ENCODE measurements around the gene LRRC49. TPM values are rescaled to one million over a fixed set of nuclear protein-coding genes. Genes with fewer than 3 reads are reported as not detected.

The LRRC49 gene
- total RNA-seq, 1 donor from 2014 or later = not detected

GRCh38 chr15:71088155-71088554, 195.5 kb downstream of the LRRC49 start:
- intact Hi-C loops (cut with micrococcal nuclease) = no loop called here

DNA sequence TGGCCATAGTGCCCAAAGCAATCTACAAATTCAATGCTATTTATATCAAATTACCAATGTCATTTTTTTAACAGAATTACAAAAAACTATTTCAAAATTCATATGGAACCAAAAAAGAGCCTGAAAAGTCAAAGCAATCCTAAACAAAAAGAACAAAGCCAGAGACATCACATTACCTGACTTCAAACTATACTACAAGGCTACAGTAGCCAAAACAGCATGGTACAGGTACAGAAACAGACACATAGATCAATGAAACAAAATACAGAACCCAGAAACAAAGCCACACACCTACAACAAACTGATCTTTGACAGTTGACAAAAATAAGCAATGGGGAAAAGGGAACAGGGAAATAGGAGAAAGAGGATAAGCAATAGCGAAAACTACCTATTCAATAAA, 196.1 kb downstream of the LRRC49 start:
- intact Hi-C loops (cut with micrococcal nuclease) = no loop called here

DNA sequence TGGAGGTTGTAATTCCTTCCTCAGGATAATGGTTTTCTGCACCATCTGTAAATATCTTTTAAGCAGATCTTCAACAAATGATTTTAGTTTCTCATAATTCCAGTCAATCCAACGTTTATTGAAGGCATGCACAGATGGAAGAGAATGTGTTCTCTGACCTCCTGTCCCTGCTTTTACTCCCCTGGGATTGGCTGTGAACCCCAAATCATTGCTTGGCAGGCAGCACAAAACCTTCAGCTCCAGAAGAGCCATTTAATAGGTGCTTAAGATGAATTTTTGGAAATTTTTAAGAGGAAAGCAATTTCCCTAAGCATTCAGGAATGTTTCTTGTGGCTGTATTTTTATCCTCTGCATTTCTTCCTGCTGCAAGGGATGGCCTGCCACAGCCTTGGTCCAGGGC, 197.2 kb downstream of the LRRC49 start:
- intact Hi-C loops (cut with micrococcal nuclease) = no loop called here

GRCh38 chr15:71091601-71092000, 199.0 kb downstream of the LRRC49 start:
- intact Hi-C loops (cut with micrococcal nuclease) = no loop called here

GRCh38 chr15:71092056-71092600, 199.5 kb downstream of the LRRC49 start:
- intact Hi-C loops (cut with micrococcal nuclease) = no loop called here

GRCh38 chr15:71093054-71094024, 200.7 kb downstream of the LRRC49 start:
- intact Hi-C loops (cut with micrococcal nuclease) = no loop called here

DNA sequence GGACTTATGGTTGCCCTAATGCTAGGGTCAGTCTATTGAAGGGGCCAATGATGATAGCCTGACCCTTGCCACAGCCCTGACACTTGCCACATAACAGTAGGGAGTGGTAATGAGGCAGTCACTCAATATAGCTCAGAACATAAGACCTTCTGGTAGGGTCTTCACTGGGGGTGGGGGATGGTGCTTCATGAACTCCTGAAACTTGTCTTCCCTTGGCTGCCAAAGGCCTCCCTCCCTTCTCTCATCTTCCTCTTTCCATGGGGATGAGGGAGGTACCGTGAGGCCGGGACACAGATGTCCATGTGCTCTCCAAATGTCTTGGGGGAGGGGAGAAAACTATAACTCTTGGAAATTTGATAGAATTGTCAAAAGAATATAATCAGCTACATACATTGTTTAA, 201.5 kb downstream of the LRRC49 start:
- intact Hi-C loops (cut with micrococcal nuclease) = no loop called here

DNA sequence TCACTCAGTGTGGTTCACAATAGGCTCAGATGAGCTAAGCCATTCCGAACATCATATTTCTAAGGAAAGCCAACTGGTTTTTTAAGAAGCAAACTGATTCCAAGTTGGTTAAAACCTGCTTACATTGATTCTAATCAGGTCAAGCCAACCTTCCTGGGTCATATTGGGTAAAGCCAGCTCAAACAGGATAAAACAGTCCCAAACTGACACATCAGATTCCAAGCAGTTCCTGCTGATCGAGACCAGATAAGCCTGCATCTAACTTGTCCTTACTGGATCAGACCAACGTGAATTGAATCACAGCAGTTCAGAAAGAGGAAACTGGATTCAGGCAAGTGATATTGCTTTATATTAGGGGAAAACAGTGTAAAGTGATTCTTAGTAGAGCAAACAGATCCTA, 204.1 kb downstream of the LRRC49 start:
- intact Hi-C loops (cut with micrococcal nuclease) = no loop called here

GRCh38 chr15:71097890-71098289, 205.3 kb downstream of the LRRC49 start:
- intact Hi-C loops (cut with micrococcal nuclease) = no loop called here

DNA sequence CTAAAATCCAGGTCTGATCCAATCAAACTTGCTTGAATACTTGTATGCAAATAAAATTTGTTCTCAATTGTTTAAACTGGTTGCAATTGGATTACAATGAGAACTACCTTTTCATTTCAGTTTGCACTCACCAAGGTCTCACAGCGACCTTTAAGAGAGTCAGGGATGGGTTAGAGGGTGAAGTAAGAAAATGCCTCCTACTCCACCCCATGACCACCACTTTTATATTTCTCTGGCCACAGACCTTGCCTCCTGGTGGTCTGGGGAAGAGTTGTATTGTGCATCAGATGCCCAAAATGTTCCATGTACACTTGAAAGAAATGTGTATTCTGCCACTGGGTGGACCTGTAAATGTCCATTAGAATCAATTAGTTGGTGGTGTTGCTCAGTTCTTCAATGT, 206.3 kb downstream of the LRRC49 start:
- intact Hi-C loops (cut with micrococcal nuclease) = no loop called here

Other genes with a start within 250 kb of the LRRC49 start
- 0.68 and 1.5 TPM in 2 replicates for gene UACA, start 129.3 kb upstream of the LRRC49 start, total RNA-seq
- gene LARP6, start 38.7 kb upstream of the LRRC49 start, total RNA-seq = not detected in 2 replicates
- 0.23 TPM in 1 of 2 replicates, not detected in the other for gene THAP10, start 393 bp upstream of the LRRC49 start, total RNA-seq
- not detected in 2 replicates for gene THSD4, start 222.6 kb downstream of the LRRC49 start, total RNA-seq

All from T-helper 2 cell treated with Interferon-gamma antibody and Interleukin-4, amounts not matched to agents 100 ng/mL and 5 ng/mL, for 36 hours (primary cell).